Measurements from ENCODE around the gene WDR91. TPM values are rescaled to one million over a fixed set of nuclear protein-coding genes. Genes with fewer than 3 reads are reported as not detected.
A peak's percentile ranks its signal among the peaks of the same experiment; 100 is the strongest.

The WDR91 gene
- total and polyA plus RNA-seq, 4 donors, result 11.3 to 47.8 (median 21.5) TPM

- Histone ChIP-seq H3K27me3 (ENCODE audit: control insufficient read depth in 3 of 3, insufficient read depth in 3 of 3, low read length in 2 of 3) (no peaks in the 10 kb centered on the region), H3K27ac (ENCODE audit: low read depth in 1 of 2, low read length in 1 of 2) (peak overlapping the region in 1 of 2 donors; percentile 5), H3K4me3 (no peak overlapping the region), H3K9me3 (ENCODE audit: control insufficient read depth in 4 of 4, insufficient read depth in 3 of 4, low read length in 3 of 4) (no peaks in the 10 kb centered on the region), H3K36me3 (ENCODE audit: control insufficient read depth in 4 of 4, insufficient read depth in 4 of 4, low read length in 4 of 4) (peaks cover 2 to 17% (median 8%) of the 10 kb centered on the region in 4 donors), H3K9ac (ENCODE audit: insufficient read depth in 1 of 2, low read length in 2 of 2) (peak overlapping the region in 1 of 2 donors; percentile 15), H3K4me1 (ENCODE audit: control insufficient read depth in 5 of 5, insufficient read depth in 5 of 5, low read length in 5 of 5) (peaks cover 0 to 40% (median 32%) of the 10 kb centered on the region in 5 donors)
- ATAC-seq (ENCODE audit: insufficient read depth, low FRiP score) (no peak), DNase-seq (no peak)
- 77 to 81% methylated on average over 7 of the region's 7 CpGs for WGBS, 2 donors
- no peak for TF ChIP-seq CTCF (IDR thresholded peaks at IDR 0.05; ENCODE audit: control extremely low read depth, extremely low read depth)
Observed at GRCh38 chr7:135209225-135209834, 2.0 kb downstream of the WDR91 start.

- H3K9ac ChIP-seq (ENCODE audit: insufficient read depth in 1 of 2, low read length in 2 of 2), result no peak overlapping the region
- peak overlapping the region in 1 of 2 donors; percentile 76 for H3K27ac ChIP-seq (ENCODE audit: low read depth in 1 of 2, low read length in 1 of 2)
- H3K27me3 ChIP-seq (ENCODE audit: control insufficient read depth in 3 of 3, insufficient read depth in 3 of 3, low read length in 2 of 3), result no peaks in the 10 kb centered on the region
- ATAC-seq (ENCODE audit: insufficient read depth, low FRiP score) (no peak), DNase-seq (peak in 1 of 3 donors; percentile 16)
- peaks cover 2 to 20% (median 11%) of the 10 kb centered on the region in 4 donors for H3K36me3 ChIP-seq (ENCODE audit: control insufficient read depth in 4 of 4, insufficient read depth in 4 of 4, low read length in 4 of 4)
- peaks cover 0 to 49% (median 42%) of the 10 kb centered on the region in 5 donors for H3K4me1 ChIP-seq (ENCODE audit: control insufficient read depth in 5 of 5, insufficient read depth in 5 of 5, low read length in 5 of 5)
- no peak overlapping the region for H3K4me3 ChIP-seq
- no peak for TF ChIP-seq CTCF (IDR thresholded peaks at IDR 0.05; ENCODE audit: control extremely low read depth, extremely low read depth)
- 62 to 72% methylated on average over 6 of the region's 6 CpGs for WGBS, 2 donors
- H3K9me3 ChIP-seq (ENCODE audit: control insufficient read depth in 4 of 4, insufficient read depth in 3 of 4, low read length in 3 of 4), result no peaks in the 10 kb centered on the region
Observed at GRCh38 chr7:135208102-135208793, 3.1 kb downstream of the WDR91 start.

- Histone ChIP-seq H3K9ac (ENCODE audit: insufficient read depth in 1 of 2, low read length in 2 of 2) (peak overlapping the region in 1 of 2 donors; percentile 39), H3K4me3 (no peak overlapping the region), H3K27ac (ENCODE audit: low read depth in 1 of 2, low read length in 1 of 2) (peak overlapping the region in 1 of 2 donors; percentile 76), H3K36me3 (ENCODE audit: control insufficient read depth in 4 of 4, insufficient read depth in 4 of 4, low read length in 4 of 4) (peaks cover 2 to 20% (median 13%) of the 10 kb centered on the region in 4 donors), H3K4me1 (ENCODE audit: control insufficient read depth in 5 of 5, insufficient read depth in 5 of 5, low read length in 5 of 5) (peaks cover 0 to 51% (median 46%) of the 10 kb centered on the region in 5 donors), H3K9me3 (ENCODE audit: control insufficient read depth in 4 of 4, insufficient read depth in 3 of 4, low read length in 3 of 4) (no peaks in the 10 kb centered on the region), H3K27me3 (ENCODE audit: control insufficient read depth in 3 of 3, insufficient read depth in 3 of 3, low read length in 2 of 3) (no peaks in the 10 kb centered on the region)
- WGBS, 2 donors, result 73 to 79% methylated on average over 8 of the region's 8 CpGs
- no peak for TF ChIP-seq CTCF (IDR thresholded peaks at IDR 0.05; ENCODE audit: control extremely low read depth, extremely low read depth)
- DNase-seq, result peak in 2 of 3 donors; percentile 29 to 56
- ATAC-seq (ENCODE audit: insufficient read depth, low FRiP score), result no peak
Observed at GRCh38 chr7:135207406-135208101, 3.8 kb downstream of the WDR91 start.

All from lung (tissue), 12 donors.